Muscle of leg (tissue), 11 donors: ENCODE data around the gene ARAP1. TPM values are rescaled to one million over a fixed set of nuclear protein-coding genes. Genes with fewer than 3 reads are reported as not detected.

ENCODE experiments used
- DNase-seq: peaks from one replicate; pipeline ENCODE4 v3.0.0; 2013
- H3K27ac ChIP-seq: one replicate; pipeline ENCODE4 v1.5.1; 2013; ENCODE audit warnings: mild to moderate bottlenecking, low read length, control low read depth
- H3K27me3 ChIP-seq: one replicate; pipeline ENCODE4 v1.6.1; 2013; ENCODE audit warnings: low read length; ENCODE audit not compliant: control insufficient read depth, insufficient read depth
- H3K36me3 ChIP-seq: one replicate; pipeline ENCODE4 v1.6.1; 2013; ENCODE audit warnings: low read length; ENCODE audit not compliant: control insufficient read depth, insufficient read depth
- H3K4me1 ChIP-seq: one replicate; pipeline ENCODE4 v1.6.1; 2013; ENCODE audit warnings: low read length; ENCODE audit not compliant: control insufficient read depth, insufficient read depth
- H3K4me3 ChIP-seq: one replicate; pipeline ENCODE4 v1.5.1; 2013; ENCODE audit warnings: low read length, control low read depth
- H3K9me3 ChIP-seq: replicated peaks from 2 replicates; pipeline ENCODE4 v1.6.1; 2013; ENCODE audit warnings: low read depth, low read length; ENCODE audit not compliant: control insufficient read depth
- WGBS: methylation state at CpG from one replicate; pipeline ENCODE4 v1.1.5; 2013; ENCODE audit warnings: missing lambda C conversion rate; ENCODE audit not compliant: insufficient coverage; 5-methylcytosine and 5-hydroxymethylcytosine counted together
- polyA plus RNA-seq, 8 donors: library from polyadenylated mRNA; unstranded; fragments of 120-200 nt; gene quantifications; one replicate each; pipeline versions ENCODE4 v1.2.1 to v1.2.3, GENCODE V29; 2013; ENCODE audit warnings: inconsistent platforms in 1 of 8, low replicate concordance in 1 of 8; ENCODE audit not compliant: insufficient read length in 8 of 8, insufficient read depth in 1 of 8
- total RNA-seq: library from RNA; stranded (reverse); fragments of 120-200 nt; gene quantifications from one replicate; pipeline ENCODE4 v1.2.4, GENCODE V29; 2013

Gene ARAP1
- total and polyA plus RNA-seq, 9 donors, result 56.1 to 75.1 (median 62.8) TPM

DNA sequence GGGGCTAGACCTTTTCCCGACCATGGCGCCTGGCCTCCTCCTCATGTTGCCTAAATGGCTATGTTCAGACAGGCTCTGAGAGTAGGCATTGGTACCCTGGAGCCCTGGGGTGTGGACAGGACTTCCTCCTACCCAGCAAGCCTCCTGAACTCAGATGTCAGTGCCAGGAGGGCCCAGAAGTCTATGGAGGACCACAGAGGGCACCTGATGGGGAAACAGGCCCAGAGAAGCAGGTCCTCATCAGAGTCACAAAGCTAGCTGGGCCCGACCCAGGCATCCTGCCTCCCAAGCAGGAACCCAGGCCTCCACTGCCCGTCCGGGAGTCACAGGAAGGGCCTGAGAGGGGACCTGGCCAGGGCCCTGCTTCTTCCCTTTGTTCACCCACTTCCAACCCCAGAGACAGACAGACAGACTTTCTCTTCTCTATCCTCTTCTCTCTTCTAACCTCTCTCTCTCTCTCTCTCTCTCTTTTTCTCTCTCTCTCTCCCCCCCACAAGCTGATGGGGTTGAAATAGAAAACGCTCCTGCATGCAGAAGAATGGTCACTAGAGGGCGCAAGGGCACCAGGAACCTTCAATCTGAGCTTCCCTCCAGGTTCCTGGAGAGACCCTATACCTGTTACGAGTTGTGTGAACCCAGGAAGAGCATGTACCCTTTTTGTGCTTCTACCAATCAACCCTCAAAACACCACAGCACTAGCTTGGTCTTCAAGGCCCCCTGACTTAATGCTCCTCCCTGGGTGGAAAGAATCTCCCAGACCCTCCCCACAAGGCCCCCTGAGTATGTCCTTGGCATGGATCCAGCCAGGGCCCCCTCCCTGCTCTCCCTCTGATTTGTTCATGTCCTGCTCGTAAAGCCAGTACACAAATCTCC is 27.1 kb downstream of the ARAP1 start:
- Histone ChIP-seq H3K27me3 (no peaks in the 10 kb centered on the region), H3K36me3 (peaks cover 4% of the 10 kb centered on the region), H3K9me3 (no peaks in the 10 kb centered on the region), H3K4me1 (peaks cover 53% of the 10 kb centered on the region), H3K4me3 (no peak overlapping the region), H3K27ac (peak overlapping the region; percentile 69)
- 50% methylated on average over 8 of the region's 9 CpGs for WGBS
- DNase-seq, result peak; percentile 90

DNA sequence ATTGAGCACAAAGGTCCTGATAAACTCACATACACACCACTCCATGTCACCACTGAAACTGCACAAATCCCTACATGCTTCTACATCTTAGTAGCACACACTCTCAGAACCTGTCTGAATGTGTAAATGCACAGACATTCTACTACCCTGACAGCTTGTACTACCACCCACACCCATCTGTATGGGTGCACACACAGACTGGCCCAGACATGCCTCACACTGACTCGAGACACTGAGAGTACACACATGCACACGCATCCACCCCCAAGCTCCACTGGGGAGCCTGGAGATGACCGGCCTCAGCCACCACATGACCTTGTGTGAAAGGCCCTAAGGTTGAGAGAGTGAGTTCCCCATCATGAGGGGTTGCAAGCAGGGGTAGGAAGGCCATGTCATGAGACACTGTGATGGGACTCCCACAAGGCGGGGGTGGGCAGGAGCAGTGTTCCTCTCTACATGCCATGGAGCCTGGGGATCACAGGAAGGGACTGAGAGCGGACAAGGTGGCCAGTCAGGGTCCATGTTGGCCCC is 28.1 kb downstream of the ARAP1 start:
- WGBS, result 65% methylated on average over 2 of the region's 5 CpGs
- Histone ChIP-seq H3K4me1 (peaks cover 63% of the 10 kb centered on the region), H3K27me3 (no peaks in the 10 kb centered on the region), H3K9me3 (no peaks in the 10 kb centered on the region), H3K36me3 (peaks cover 5% of the 10 kb centered on the region), H3K4me3 (no peak overlapping the region), H3K27ac (no peak overlapping the region)
- DNase-seq, result no peak

DNA sequence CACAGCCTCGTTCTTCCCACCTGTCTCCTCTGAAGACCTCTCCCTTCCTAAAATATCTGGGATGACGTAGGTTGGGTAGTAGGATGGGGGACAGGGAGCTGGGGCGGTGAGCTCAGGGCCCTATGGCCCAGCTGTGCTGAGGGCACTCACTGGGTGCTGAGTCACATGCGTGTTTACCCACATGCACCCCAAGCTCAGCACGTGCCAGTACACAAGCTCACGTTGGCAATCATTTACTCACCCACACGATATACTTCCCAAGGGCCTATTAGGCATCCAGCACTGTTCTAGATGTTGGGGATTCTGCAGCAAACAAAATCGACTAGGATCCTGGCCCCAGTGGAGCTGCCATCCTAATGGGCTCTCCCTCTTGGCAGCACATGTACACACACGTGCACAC is 28.7 kb downstream of the ARAP1 start:
- no peaks in the 10 kb centered on the region for H3K27me3 ChIP-seq
- H3K36me3 ChIP-seq, result peaks cover 11% of the 10 kb centered on the region
- H3K27ac ChIP-seq, result no peak overlapping the region
- H3K9me3 ChIP-seq, result no peaks in the 10 kb centered on the region
- peaks cover 69% of the 10 kb centered on the region for H3K4me1 ChIP-seq
- WGBS, result 84% methylated on average over 7 of the region's 9 CpGs
- no peak overlapping the region for H3K4me3 ChIP-seq
- DNase-seq, result no peak

DNA sequence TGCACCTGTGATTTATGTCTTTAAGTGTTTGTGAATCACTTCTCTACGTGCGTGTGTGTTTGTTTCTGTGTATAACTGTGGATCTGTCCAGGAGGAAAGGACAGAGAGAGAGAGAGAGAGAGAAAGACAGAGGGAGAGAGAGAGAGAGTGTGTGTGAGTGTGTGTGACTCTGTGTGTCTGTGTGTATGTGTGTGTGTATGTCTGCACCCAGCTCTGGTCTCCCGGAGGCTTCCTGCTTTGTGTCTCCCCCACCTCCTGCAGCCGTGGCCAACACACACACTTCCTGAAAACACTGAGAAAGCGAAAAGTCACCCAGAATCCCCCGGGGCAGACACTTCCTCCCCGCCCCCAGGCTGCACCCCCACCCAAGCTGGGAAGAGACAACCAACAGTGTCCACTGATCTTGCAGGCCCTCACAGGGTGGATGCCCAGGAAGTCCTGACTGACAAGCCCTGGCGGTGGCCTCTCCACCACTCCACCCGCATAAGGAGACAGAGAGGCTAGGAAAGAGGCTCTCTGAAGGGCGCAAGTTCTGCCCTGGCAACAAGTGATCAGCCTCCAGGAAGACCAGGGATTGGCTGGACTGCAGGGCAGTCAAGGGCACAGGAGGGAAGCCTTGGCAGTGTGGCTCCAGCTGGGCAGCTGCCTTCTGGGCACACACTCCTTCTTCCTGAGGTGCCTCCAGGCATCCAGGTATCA is 30.0 kb downstream of the ARAP1 start:
- no peaks in the 10 kb centered on the region for H3K9me3 ChIP-seq
- peaks cover 17% of the 10 kb centered on the region for H3K36me3 ChIP-seq
- peak overlapping the region; percentile 60 for H3K4me3 ChIP-seq
- peaks cover 74% of the 10 kb centered on the region for H3K4me1 ChIP-seq
- H3K27ac ChIP-seq, result peak overlapping the region; percentile 91
- 12% methylated on average over 6 of the region's 10 CpGs for WGBS
- H3K27me3 ChIP-seq, result no peaks in the 10 kb centered on the region
- peak; percentile 97 for DNase-seq

DNA sequence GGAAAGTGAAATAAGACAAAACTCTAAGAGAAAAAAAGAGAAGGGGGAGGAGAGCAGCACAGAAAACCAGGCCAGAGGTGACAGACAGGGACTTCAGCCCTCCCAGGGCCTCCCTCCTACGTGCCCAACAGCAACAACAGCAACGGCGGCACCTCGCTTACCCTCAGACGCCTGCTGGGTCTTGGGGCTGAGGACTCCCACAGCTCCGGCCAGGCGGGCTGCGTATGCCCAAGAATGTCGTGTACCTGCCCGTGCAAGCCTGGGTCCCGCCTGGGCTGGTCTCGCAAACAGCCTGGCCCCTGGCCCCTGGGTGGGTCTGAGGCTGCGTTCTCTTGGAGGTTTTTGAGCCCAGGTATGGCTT is 30.5 kb downstream of the ARAP1 start:
- peaks cover 22% of the 10 kb centered on the region for H3K36me3 ChIP-seq
- no peaks in the 10 kb centered on the region for H3K27me3 ChIP-seq
- no peaks in the 10 kb centered on the region for H3K9me3 ChIP-seq
- H3K27ac ChIP-seq, result peak overlapping the region; percentile 91
- H3K4me1 ChIP-seq, result peaks cover 74% of the 10 kb centered on the region
- WGBS, result 11% methylated on average over 8 of the region's 13 CpGs
- peak; percentile 47 for DNase-seq
- peak overlapping the region; percentile 60 for H3K4me3 ChIP-seq

DNA sequence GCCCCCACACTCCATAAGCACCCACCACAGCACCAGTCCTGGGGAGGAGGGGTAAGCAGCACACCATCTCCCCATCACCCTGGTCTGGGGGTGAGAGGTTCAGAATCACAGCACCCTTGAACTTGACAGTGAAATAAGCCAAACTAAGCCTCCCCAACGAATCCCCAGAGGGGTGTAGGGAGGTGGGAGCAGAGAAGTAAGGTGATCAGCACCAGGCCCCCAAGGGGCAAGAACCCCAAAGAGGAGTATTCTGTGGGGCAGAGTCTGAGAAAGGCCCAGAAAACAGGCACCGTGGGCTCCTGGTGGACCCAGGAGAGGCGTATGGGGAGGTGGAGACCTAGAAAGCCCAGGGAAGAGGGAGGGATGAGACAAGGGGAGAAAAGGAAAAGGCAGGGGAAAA is 30.9 kb downstream of the ARAP1 start:
- Histone ChIP-seq H3K27ac (peak overlapping the region; percentile 91), H3K27me3 (no peaks in the 10 kb centered on the region), H3K4me3 (peak overlapping the region; percentile 60), H3K9me3 (no peaks in the 10 kb centered on the region), H3K4me1 (peaks cover 75% of the 10 kb centered on the region), H3K36me3 (peaks cover 22% of the 10 kb centered on the region)
- 19% methylated on average over 2 of the region's 3 CpGs for WGBS
- DNase-seq, result no peak

DNA sequence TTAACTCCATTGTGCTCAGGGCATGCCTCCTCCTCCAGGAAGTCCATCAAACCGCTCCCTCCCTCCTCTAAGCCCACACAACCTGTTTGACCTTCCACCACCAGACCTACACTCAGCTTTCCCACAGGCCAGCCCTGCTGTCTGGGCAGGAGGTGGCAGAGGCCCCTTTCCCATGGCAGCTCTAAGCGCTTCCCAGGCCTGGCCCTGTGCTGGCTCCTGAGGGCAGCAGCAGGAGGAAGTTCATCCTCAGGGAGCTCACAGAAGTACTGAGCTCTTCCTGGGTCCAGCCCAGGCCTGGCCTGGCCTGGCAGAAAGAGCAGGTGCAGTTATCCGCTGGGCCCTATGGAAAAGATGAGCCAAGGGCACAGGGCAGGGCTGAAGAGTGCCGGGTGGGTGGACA is 31.4 kb downstream of the ARAP1 start:
- DNase-seq, result no peak
- H3K27ac ChIP-seq, result peak overlapping the region; percentile 91
- H3K36me3 ChIP-seq, result peaks cover 22% of the 10 kb centered on the region
- H3K4me3 ChIP-seq, result peak overlapping the region; percentile 60
- no peaks in the 10 kb centered on the region for H3K9me3 ChIP-seq
- H3K4me1 ChIP-seq, result peaks cover 73% of the 10 kb centered on the region
- 94% methylated on average over 2 of the region's 4 CpGs for WGBS
- no peaks in the 10 kb centered on the region for H3K27me3 ChIP-seq

DNA sequence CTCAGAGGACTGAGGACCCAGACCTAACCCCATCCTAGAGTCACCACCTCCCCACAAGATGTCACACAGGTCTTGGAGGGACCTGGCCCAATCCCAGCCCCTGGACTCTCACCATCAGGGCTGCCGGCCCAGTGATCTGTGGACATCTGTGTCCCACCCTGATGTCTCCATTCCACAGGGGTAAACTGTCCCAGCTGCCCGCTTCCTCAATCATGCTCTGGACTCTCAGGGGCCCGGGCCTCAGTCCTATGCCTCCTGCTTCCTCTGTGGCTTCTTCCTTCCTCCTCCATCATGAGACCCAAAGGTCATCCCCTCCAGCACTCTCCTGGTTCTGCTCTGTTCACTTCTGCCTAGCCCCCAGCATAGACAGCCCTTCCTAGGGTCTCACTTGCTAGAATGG is 32.2 kb downstream of the ARAP1 start:
- H3K27ac ChIP-seq, result peak overlapping the region; percentile 9
- H3K36me3 ChIP-seq, result peaks cover 22% of the 10 kb centered on the region
- no peaks in the 10 kb centered on the region for H3K27me3 ChIP-seq
- peak; percentile 60 for DNase-seq
- H3K4me1 ChIP-seq, result peaks cover 74% of the 10 kb centered on the region
- 62% methylated on average over 3 of the region's 3 CpGs for WGBS
- no peaks in the 10 kb centered on the region for H3K9me3 ChIP-seq
- H3K4me3 ChIP-seq, result peak overlapping the region; percentile 4

DNA sequence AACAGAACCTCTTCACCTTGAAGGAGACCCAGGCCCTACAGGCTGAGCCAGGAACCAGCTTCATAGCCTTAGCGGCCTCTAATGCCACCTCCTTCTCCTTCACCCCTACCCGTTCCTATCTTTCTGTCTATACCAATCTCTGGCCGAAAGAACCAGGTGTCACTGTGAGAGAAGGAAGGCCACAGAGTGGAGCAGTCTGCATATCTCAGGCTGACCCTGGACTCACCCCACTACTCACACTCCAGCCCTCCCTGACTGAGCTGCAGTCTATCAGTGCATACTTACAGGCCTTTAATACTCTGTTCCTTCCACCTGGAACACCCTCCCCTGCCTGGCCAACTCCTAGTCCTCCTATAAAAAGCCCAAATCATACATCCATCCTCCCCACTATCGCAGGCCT is 32.7 kb downstream of the ARAP1 start:
- Histone ChIP-seq H3K9me3 (no peaks in the 10 kb centered on the region), H3K36me3 (peaks cover 25% of the 10 kb centered on the region), H3K4me3 (peak overlapping the region; percentile 4), H3K27ac (peak overlapping the region; percentile 9), H3K4me1 (peaks cover 75% of the 10 kb centered on the region), H3K27me3 (no peaks in the 10 kb centered on the region)
- 86% methylated on average over 2 of the region's 4 CpGs for WGBS
- no peak for DNase-seq

DNA sequence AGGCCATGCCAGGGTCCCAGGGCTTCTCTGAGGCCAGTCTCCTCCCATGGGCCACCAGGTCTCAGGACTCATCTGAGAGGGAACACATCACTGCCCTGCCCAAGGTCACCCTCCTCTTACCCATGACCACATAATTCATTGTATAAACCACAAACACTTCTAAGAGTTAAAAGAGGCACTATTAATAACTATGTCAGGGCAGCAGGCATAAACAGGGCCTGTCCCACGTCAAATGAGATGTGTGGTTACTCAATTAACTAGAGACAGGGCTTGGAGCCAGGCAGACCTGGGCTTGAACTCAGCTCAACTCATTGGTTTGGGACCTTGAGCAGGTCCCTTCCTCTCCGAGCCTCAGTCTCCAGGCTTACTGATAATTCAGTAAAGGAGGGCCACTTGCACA is 33.1 kb downstream of the ARAP1 start:
- 22% methylated on average over 2 of the region's 2 CpGs for WGBS
- DNase-seq, result no peak
- no peaks in the 10 kb centered on the region for H3K9me3 ChIP-seq
- H3K27me3 ChIP-seq, result no peaks in the 10 kb centered on the region
- peaks cover 75% of the 10 kb centered on the region for H3K4me1 ChIP-seq
- H3K27ac ChIP-seq, result no peak overlapping the region
- H3K4me3 ChIP-seq, result no peak overlapping the region
- peaks cover 25% of the 10 kb centered on the region for H3K36me3 ChIP-seq
